NT2/D1 (cell line): ENCODE measurements around the gene SLC12A8.

Experiments used
- YY1 ChIP-seq: IDR thresholded peaks from 2 replicates; pipeline ENCODE4 v1.6.1; 2011; ENCODE audit not compliant: insufficient read length, insufficient read depth
- ZNF274 ChIP-seq: IDR thresholded peaks from 2 replicates; pipeline ENCODE4 v1.6.1; 2011; ENCODE audit warnings: mild to moderate bottlenecking, low read depth, low read length

- no peak for TF ChIP-seq ZNF274
- no peak for TF ChIP-seq YY1
These were observed 139.7 kb downstream of the SLC12A8 start for GRCh38 chr3:125072749-125073389.
